Neural crest cell (in vitro differentiated cells): ENCODE results near the gene RFNG. TPM values are rescaled to one million over a fixed set of nuclear protein-coding genes. Genes with fewer than 3 reads are reported as not detected.
A peak's percentile ranks its signal among the peaks of the same experiment; 100 is the strongest.

Experiments
- DNase-seq: peaks from one replicate; pipeline ENCODE4 v3.0.0; 2021; ENCODE audit warnings: low read depth, mixed read lengths, low spot score
- H3K27ac Mint-ChIP-seq: one replicate; pipeline ENCODE4 v1.8.0; 2021; ENCODE audit warnings: mild to moderate bottlenecking, mixed read lengths; ENCODE audit not compliant: unreplicated experiment
- H3K27me3 Mint-ChIP-seq: 2 replicates; pipeline ENCODE4 v1.8.0; 2021; ENCODE audit warnings: low read depth, mild to moderate bottlenecking, mixed read lengths
- H3K36me3 Mint-ChIP-seq: 2 replicates; pipeline ENCODE4 v1.8.0; 2021; ENCODE audit warnings: low read depth, mild to moderate bottlenecking, mixed read lengths
- H3K4me1 Mint-ChIP-seq: 2 replicates; pipeline ENCODE4 v1.8.0; 2021; ENCODE audit warnings: mixed read lengths
- H3K4me3 Mint-ChIP-seq: one replicate; pipeline ENCODE4 v1.8.0; 2021; ENCODE audit warnings: mild to moderate bottlenecking, mixed read lengths
- H3K9me3 Mint-ChIP-seq: 2 replicates; pipeline ENCODE4 v1.8.0; 2021; ENCODE audit warnings: mixed read lengths
- total RNA-seq: library from RNA; stranded (reverse); gene quantifications from 2 replicates; pipeline ENCODE4 v1.2.1, GENCODE V29; 2021
- TF ChIP-seq, protein P1 (sequence below): fragments of 200-600 bp; sonication (generic); conservative IDR thresholded peaks from 2 replicates; pipeline ENCODE4 v1.5.0; 2021; ENCODE audit warnings: antibody characterized with exemption, mild to moderate bottlenecking

RFNG gene
- total RNA-seq, 1 donor from 2014 or later, result 46.0 TPM

DNA sequence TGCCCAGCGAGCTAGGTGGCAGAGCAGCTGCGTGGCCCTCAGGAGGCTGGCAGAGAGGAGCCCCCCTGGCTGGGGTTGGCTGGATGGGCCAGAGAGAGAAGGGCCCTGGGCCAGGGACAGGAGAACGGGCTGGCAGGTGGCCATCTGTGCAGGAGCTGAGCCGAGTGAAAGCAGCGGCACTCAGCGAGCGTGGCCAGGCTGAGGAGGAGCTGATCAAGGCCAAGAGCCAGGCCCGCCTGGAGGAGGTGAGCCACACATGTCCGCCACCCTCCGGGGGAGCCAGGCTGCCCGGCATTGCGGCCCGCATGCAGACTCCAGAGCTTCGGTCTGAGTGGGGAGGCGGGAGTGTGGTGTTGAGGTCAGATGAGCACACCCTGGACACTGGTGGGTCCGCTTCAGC is 22.2 kb downstream of the RFNG start:
- H3K27me3 Mint-ChIP-seq, result peaks cover 3% of the 10 kb centered on the region
- peak overlapping the region; percentile 77 for H3K4me3 Mint-ChIP-seq
- no peaks in the 10 kb centered on the region for H3K9me3 Mint-ChIP-seq
- no peak for DNase-seq
- no peaks in the 10 kb centered on the region for H3K36me3 Mint-ChIP-seq
- no peak overlapping the region for H3K27ac Mint-ChIP-seq
- TF ChIP-seq, protein P1, sequence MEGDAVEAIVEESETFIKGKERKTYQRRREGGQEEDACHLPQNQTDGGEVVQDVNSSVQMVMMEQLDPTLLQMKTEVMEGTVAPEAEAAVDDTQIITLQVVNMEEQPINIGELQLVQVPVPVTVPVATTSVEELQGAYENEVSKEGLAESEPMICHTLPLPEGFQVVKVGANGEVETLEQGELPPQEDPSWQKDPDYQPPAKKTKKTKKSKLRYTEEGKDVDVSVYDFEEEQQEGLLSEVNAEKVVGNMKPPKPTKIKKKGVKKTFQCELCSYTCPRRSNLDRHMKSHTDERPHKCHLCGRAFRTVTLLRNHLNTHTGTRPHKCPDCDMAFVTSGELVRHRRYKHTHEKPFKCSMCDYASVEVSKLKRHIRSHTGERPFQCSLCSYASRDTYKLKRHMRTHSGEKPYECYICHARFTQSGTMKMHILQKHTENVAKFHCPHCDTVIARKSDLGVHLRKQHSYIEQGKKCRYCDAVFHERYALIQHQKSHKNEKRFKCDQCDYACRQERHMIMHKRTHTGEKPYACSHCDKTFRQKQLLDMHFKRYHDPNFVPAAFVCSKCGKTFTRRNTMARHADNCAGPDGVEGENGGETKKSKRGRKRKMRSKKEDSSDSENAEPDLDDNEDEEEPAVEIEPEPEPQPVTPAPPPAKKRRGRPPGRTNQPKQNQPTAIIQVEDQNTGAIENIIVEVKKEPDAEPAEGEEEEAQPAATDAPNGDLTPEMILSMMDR, result no peak
- H3K4me1 Mint-ChIP-seq, result peaks cover 7% of the 10 kb centered on the region

DNA sequence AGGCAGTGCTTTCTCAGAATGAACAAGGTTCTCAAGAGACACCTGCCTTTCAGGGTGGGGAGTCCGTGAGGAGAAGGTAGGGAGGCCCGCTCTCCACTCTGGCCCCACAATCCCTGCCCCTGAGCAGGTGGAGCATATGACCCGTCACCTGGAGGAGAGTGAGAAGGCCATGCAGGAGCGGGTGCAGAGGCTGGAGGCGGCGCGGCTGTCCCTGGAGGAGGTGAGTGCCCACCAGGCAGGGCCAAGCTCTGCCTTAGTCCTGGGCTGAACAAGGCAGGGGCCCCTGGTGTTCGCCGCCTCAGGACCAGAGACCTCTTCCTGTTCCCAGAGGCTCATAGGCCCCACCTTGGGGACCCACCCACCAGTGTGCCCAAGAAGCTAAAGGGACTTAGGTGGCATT is 22.6 kb downstream of the RFNG start:
- DNase-seq, result no peak
- Mint-ChIP-seq H3K27me3 (peaks cover 3% of the 10 kb centered on the region), H3K4me1 (peaks cover 7% of the 10 kb centered on the region), H3K36me3 (no peaks in the 10 kb centered on the region), H3K4me3 (peak overlapping the region; percentile 77), H3K9me3 (no peaks in the 10 kb centered on the region), H3K27ac (no peak overlapping the region)
- TF ChIP-seq, protein P1, result no peak

DNA sequence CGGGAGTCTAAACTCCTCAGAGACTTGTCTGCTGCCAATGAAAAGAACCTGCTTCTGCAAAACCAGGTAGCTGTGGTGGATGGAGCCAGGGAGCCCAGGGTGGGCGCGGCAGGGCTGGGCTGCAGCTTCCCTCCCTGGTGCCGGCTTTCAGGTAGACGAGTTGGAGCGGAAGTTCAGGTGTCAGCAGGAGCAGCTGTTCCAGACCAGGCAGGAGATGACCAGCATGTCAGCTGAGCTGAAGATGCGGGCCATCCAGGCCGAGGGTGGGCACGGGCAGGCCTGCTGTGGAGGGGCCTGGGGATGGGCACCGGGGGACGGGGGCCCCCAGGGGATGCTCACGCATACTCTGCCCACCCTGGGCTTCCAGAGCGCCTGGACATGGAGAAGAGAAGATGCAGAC is 23.4 kb downstream of the RFNG start:
- Mint-ChIP-seq H3K27ac (no peak overlapping the region), H3K36me3 (no peaks in the 10 kb centered on the region), H3K4me3 (no peak overlapping the region), H3K4me1 (peaks cover 10% of the 10 kb centered on the region), H3K9me3 (no peaks in the 10 kb centered on the region), H3K27me3 (peaks cover 3% of the 10 kb centered on the region)
- no peak for DNase-seq
- TF ChIP-seq, protein P1, result no peak

DNA sequence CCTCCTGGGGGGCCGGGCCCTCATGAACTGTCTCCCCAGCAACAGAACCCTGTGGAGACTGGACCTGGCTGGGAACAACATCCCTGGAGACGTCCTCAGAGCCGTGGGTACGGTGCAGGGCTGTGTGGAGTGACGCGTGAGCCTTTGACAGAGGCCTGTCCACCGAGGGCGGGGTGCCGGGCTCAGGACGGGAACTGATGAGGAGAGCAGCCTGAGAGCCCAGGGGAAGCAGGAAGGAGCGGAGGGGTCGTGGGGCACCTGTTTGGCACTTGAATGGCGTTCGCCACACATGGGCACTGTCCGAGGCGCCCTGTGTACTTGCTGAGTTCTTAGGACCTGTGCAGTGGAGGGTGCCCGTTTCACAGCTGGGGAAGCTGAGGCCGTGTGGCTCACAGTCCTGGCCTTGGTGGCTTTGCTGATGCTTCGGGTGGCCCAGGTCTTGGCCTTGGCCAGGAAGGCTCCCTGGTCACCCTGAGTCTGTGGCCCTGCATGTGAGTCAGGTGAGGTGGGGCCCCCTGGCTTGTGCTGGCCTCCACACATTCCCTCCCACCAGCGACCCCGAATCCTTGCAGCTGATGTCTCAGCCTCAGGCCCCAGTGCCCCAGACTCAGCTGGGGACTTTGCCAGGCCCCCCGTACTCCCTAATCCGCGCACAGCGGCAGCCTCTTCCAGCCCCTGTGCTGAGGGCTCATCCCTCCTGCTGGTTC is 26.1 kb downstream of the RFNG start:
- Mint-ChIP-seq H3K27me3 (peaks cover 4% of the 10 kb centered on the region), H3K9me3 (no peaks in the 10 kb centered on the region), H3K4me3 (peak overlapping the region; percentile 85), H3K4me1 (peaks cover 18% of the 10 kb centered on the region), H3K36me3 (no peaks in the 10 kb centered on the region), H3K27ac (peak overlapping the region; percentile 62)
- TF ChIP-seq, protein P1, result no peak
- no peak for DNase-seq

DNA sequence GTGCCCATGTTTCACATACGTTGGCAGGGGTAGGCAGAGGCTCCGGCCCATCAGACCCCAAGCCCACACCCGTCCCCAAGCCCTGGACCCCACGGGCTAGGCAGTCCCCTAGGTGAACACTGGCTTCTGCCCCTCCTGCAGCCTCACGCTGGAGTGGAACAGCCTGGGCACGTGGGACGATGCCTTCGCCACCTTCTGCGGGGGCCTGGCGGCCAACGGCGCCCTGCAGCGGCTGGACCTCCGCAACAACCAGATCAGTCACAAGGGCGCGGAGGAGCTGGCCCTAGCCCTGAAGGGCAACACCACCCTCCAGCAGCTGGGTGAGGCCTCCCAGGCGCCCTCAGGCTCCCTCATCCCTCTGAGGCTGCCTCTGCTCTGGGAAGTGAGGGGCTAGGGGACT is 26.8 kb downstream of the RFNG start:
- Mint-ChIP-seq H3K4me1 (peaks cover 18% of the 10 kb centered on the region), H3K9me3 (no peaks in the 10 kb centered on the region), H3K36me3 (no peaks in the 10 kb centered on the region), H3K4me3 (peak overlapping the region; percentile 85), H3K27me3 (peaks cover 4% of the 10 kb centered on the region), H3K27ac (no peak overlapping the region)
- no peak for DNase-seq
- TF ChIP-seq, protein P1, result no peak
